Astrocyte (in vitro differentiated cells and primary cell): Measurements from ENCODE around the gene SOBP. TPM values are rescaled to one million over a fixed set of nuclear protein-coding genes. Genes with fewer than 3 reads are reported as not detected.

Experiments
- DNase-seq: peaks from one replicate; pipeline ENCODE4 v3.0.0-alpha.2; 2010; ENCODE audit warnings: low read depth
- FAIRE-seq: peaks from 2 replicates; lab custom pipeline; 2011; peaks lifted over from hg19 to GRCh38; lab: Jason Lieb, UNC
- H2AFZ ChIP-seq: 2 replicates; pipeline ENCODE4 v1.6.0; 2012; ENCODE audit warnings: low read depth, low read length, inconsistent platforms
- H3K27ac ChIP-seq: 2 replicates; pipeline ENCODE4 v1.5.1; 2011; ENCODE audit warnings: low read depth, low read length, inconsistent platforms
- H3K27me3 ChIP-seq: 2 replicates; pipeline ENCODE4 v1.6.0; 2011; ENCODE audit warnings: low read length, inconsistent platforms; ENCODE audit not compliant: insufficient read depth
- H3K36me3 ChIP-seq: 2 replicates; pipeline ENCODE4 v1.5.1; 2011; ENCODE audit warnings: low read length, inconsistent platforms; ENCODE audit not compliant: insufficient read depth
- H3K4me1 ChIP-seq: 2 replicates; pipeline ENCODE4 v1.5.1; 2011; ENCODE audit warnings: low read length, inconsistent platforms; ENCODE audit not compliant: insufficient read depth
- H3K4me2 ChIP-seq: 2 replicates; pipeline ENCODE4 v1.6.0; 2012; ENCODE audit warnings: low read length, inconsistent platforms
- H3K4me3 ChIP-seq: 2 replicates; pipeline ENCODE4 v1.5.1; 2011; ENCODE audit warnings: low read depth, mild to moderate bottlenecking, low read length, inconsistent platforms; ENCODE audit not compliant: insufficient read depth
- H3K79me2 ChIP-seq: 2 replicates; pipeline ENCODE4 v1.6.0; 2012; ENCODE audit warnings: mild to moderate bottlenecking, low read length, inconsistent platforms; ENCODE audit not compliant: insufficient read depth
- H3K9ac ChIP-seq: 2 replicates; pipeline ENCODE4 v1.6.0; 2012; ENCODE audit warnings: mild to moderate bottlenecking, low read length, inconsistent platforms
- H3K9me3 ChIP-seq: 2 replicates; pipeline ENCODE4 v1.5.1; 2012; ENCODE audit warnings: low read depth, mild to moderate bottlenecking, low read length, inconsistent platforms; ENCODE audit not compliant: insufficient read depth
- H4K20me1 ChIP-seq: 2 replicates; pipeline ENCODE4 v1.6.0; 2012; ENCODE audit warnings: low read length, inconsistent platforms; ENCODE audit not compliant: insufficient read depth
- H3K27ac Mint-ChIP-seq: one replicate; pipeline ENCODE4 v1.8.0; 2021; ENCODE audit warnings: mild to moderate bottlenecking, mixed read lengths; ENCODE audit not compliant: unreplicated experiment
- H3K27me3 Mint-ChIP-seq: one replicate; pipeline ENCODE4 v1.8.0; 2021; ENCODE audit warnings: low read depth, mixed read lengths; ENCODE audit not compliant: unreplicated experiment
- H3K36me3 Mint-ChIP-seq: one replicate; pipeline ENCODE4 v1.8.0; 2021; ENCODE audit warnings: low read depth, mixed read lengths; ENCODE audit not compliant: unreplicated experiment
- H3K4me1 Mint-ChIP-seq: one replicate; pipeline ENCODE4 v1.8.0; 2021; ENCODE audit warnings: low read depth, mixed read lengths; ENCODE audit not compliant: unreplicated experiment
- H3K4me3 Mint-ChIP-seq: one replicate; pipeline ENCODE4 v1.8.0; 2021; ENCODE audit warnings: mild to moderate bottlenecking, moderate library complexity, mixed read lengths; ENCODE audit not compliant: unreplicated experiment
- H3K9me3 Mint-ChIP-seq: one replicate; pipeline ENCODE4 v1.8.0; 2021; ENCODE audit warnings: mild to moderate bottlenecking, mixed read lengths; ENCODE audit not compliant: unreplicated experiment
- CTCF ChIP-seq: IDR thresholded peaks from 2 replicates; pipeline ENCODE4 v1.5.1; 2011; ENCODE audit warnings: low read depth, mild to moderate bottlenecking, inconsistent platforms, low read length, moderate library complexity; ENCODE audit not compliant: insufficient read depth
- EZH2 ChIP-seq: IDR thresholded peaks from 2 replicates; pipeline ENCODE4 v1.6.1; 2012; ENCODE audit warnings: mild to moderate bottlenecking, low read length, inconsistent platforms; ENCODE audit not compliant: insufficient read depth
- total RNA-seq: library from RNA; stranded (reverse); gene quantifications from 2 replicates; pipeline ENCODE4 v1.2.1, GENCODE V29; 2021

Gene SOBP
- total RNA-seq, 1 donor from 2014 or later = 4.7 TPM

- Mint-ChIP-seq H3K27me3 (peaks cover 8% of the 10 kb centered on the region), H3K4me3 (no peak overlapping the region)
Measured at GRCh38 chr6:107645740-107646139, 155.8 kb downstream of the SOBP start.

GRCh38 chr6:107646176-107646575 lies 156.3 kb downstream of the SOBP start:
- no peak for DNase-seq
- no peak overlapping the region for H3K9ac ChIP-seq
- no peaks in the 10 kb centered on the region for H4K20me1 ChIP-seq
- H3K4me3 ChIP-seq = no peak overlapping the region
- H3K4me1 ChIP-seq = no peaks in the 10 kb centered on the region
- H3K27ac ChIP-seq = no peak overlapping the region
- peaks cover 2% of the 10 kb centered on the region for H3K4me1 Mint-ChIP-seq
- no peaks in the 10 kb centered on the region for H3K79me2 ChIP-seq
- peaks cover 8% of the 10 kb centered on the region for H3K27me3 Mint-ChIP-seq
- no peak overlapping the region for H3K4me3 Mint-ChIP-seq
- no peaks in the 10 kb centered on the region for H3K9me3 ChIP-seq
- FAIRE-seq = no peak
- H3K27ac Mint-ChIP-seq = no peak overlapping the region
- H3K27me3 ChIP-seq = peaks cover 1% of the 10 kb centered on the region
- peaks cover 2% of the 10 kb centered on the region for H3K9me3 Mint-ChIP-seq
- H3K36me3 Mint-ChIP-seq = no peaks in the 10 kb centered on the region
- H3K4me2 ChIP-seq = no peak overlapping the region
- H2AFZ ChIP-seq = no peak overlapping the region
- no peaks in the 10 kb centered on the region for H3K36me3 ChIP-seq
- TF ChIP-seq CTCF = no peak
- no peak for TF ChIP-seq EZH2

More at GRCh38 chr6:107645740-107646139, 155.8 kb downstream of the SOBP start:
- no peaks in the 10 kb centered on the region for H4K20me1 ChIP-seq
- H3K9me3 Mint-ChIP-seq = no peaks in the 10 kb centered on the region
- TF ChIP-seq CTCF = no peak
- TF ChIP-seq EZH2 = no peak
- no peak overlapping the region for H3K27ac ChIP-seq
- H3K27me3 ChIP-seq = peaks cover 3% of the 10 kb centered on the region
- no peak for FAIRE-seq
- H3K4me1 Mint-ChIP-seq = peaks cover 2% of the 10 kb centered on the region
- H3K4me1 ChIP-seq = no peaks in the 10 kb centered on the region
- no peaks in the 10 kb centered on the region for H3K36me3 ChIP-seq
- H3K4me3 ChIP-seq = no peak overlapping the region
- H3K27ac Mint-ChIP-seq = no peak overlapping the region
- H3K79me2 ChIP-seq = no peaks in the 10 kb centered on the region
- no peak for DNase-seq
- no peaks in the 10 kb centered on the region for H3K9me3 ChIP-seq
- H2AFZ ChIP-seq = no peak overlapping the region
- no peak overlapping the region for H3K9ac ChIP-seq
- H3K36me3 Mint-ChIP-seq = no peaks in the 10 kb centered on the region
- H3K4me2 ChIP-seq = no peak overlapping the region

GRCh38 chr6:107646776-107647438 lies 157.0 kb downstream of the SOBP start:
- Histone ChIP-seq H3K4me3 (no peak overlapping the region), H3K36me3 (no peaks in the 10 kb centered on the region), H2AFZ (no peak overlapping the region), H3K27me3 (peaks cover 1% of the 10 kb centered on the region), H3K4me2 (no peak overlapping the region), H3K9ac (no peak overlapping the region), H4K20me1 (no peaks in the 10 kb centered on the region), H3K4me1 (no peaks in the 10 kb centered on the region), H3K79me2 (no peaks in the 10 kb centered on the region), H3K9me3 (no peaks in the 10 kb centered on the region), H3K27ac (no peak overlapping the region)
- DNase-seq (no peak), FAIRE-seq (no peak)
- Mint-ChIP-seq H3K27ac (no peak overlapping the region), H3K4me3 (no peak overlapping the region), H3K4me1 (peaks cover 2% of the 10 kb centered on the region), H3K36me3 (no peaks in the 10 kb centered on the region), H3K27me3 (peaks cover 8% of the 10 kb centered on the region), H3K9me3 (peaks cover 7% of the 10 kb centered on the region)
- no peak for TF ChIP-seq CTCF
- no peak for TF ChIP-seq EZH2
